Peyer's patch (tissue), 4 donors: ENCODE measurements around the gene KIF23. TPM values are rescaled to one million over a fixed set of nuclear protein-coding genes. Genes with fewer than 3 reads are reported as not detected.
"Not testable (repeated sequence)": the region's sequence is repeated elsewhere in the genome, so short reads cannot be mapped to it uniquely, and the experiment has no call there.

ENCODE experiments used
- DNase-seq, 3 donors: peaks; one replicate each; pipeline ENCODE4 v3.0.0-alpha.2; 2017 to 2019
- H3K27ac ChIP-seq, 4 donors: fragments of 200-600 bp; sonication (generic); one replicate each; pipeline ENCODE4 v1.5.1; 2016 to 2019
- H3K27me3 ChIP-seq, 2 donors: fragments of 200-600 bp; sonication (generic); one replicate each; pipeline ENCODE4 v1.5.1; 2019
- H3K36me3 ChIP-seq, 3 donors: fragments of 200-600 bp; sonication (generic); one replicate each; pipeline ENCODE4 v1.5.1; 2016 to 2019
- H3K4me1 ChIP-seq, 4 donors: fragments of 200-600 bp; sonication (generic); one replicate each; pipeline ENCODE4 v1.5.1; 2016 to 2019
- H3K4me3 ChIP-seq, 4 donors: fragments of 200-600 bp; sonication (generic); 1 replicate in 3 of 4; 2 replicates in 1 of 4; pipeline ENCODE4 v1.5.1; 2016 to 2019; ENCODE audit warnings: mild to moderate bottlenecking in 1 of 4
- H3K9me3 ChIP-seq, 4 donors: fragments of 200-600 bp; sonication (generic); one replicate each; pipeline ENCODE4 v1.5.1; 2016 to 2019; ENCODE audit warnings: mild to moderate bottlenecking in 1 of 4
- POLR2A ChIP-seq, 2 donors: fragments of 450-650 bp; IDR thresholded peaks; one replicate each; pipeline ENCODE4 v1.5.1; 2017; ENCODE audit warnings: antibody characterized with exemption in 2 of 2, mild to moderate bottlenecking in 2 of 2, moderate library complexity in 2 of 2
- total RNA-seq, 4 donors: library from RNA; depleted of rRNA; stranded (reverse); fragments of >200 nt; gene quantifications; one replicate each; pipeline ENCODE4 v1.1.0, GENCODE V29; 2016
- TF ChIP-seq, protein P1 (sequence below), 6 experiments: fragments of 450-650 bp in 4 of 6; fragments of 200-600 bp in 2 of 6; sonication (generic) in 1 of 6; IDR thresholded peaks; one replicate each; pipeline ENCODE4 v1.5.1; 2017 to 2019; ENCODE audit warnings: antibody characterized with exemption in 6 of 6, mild to moderate bottlenecking in 3 of 6, moderate library complexity in 1 of 6

KIF23 gene
- total RNA-seq, 4 donors from 2014 or later: 2.2 to 33.8 (median 6.0) TPM

DNA sequence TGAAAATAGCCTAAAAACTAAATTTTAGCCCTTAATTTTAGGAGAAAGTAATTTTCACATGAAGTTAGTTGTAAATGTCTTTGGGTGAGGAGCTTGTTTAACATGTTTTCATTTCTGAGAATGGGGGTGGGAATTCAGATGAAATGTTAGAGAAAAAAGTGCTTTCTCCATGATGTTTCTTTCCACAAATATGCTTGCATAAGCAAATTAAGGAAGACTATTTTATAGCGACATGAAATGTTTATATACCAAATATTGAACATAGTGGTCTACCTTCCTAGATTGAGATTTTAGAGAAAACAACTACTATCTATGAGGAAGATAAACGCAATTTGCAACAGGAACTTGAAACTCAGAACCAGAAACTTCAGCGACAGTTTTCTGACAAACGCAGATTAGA is 25.5 kb downstream of the KIF23 start:
- Histone ChIP-seq H3K9me3 (no peaks in the 10 kb centered on the region), H3K36me3 (no peaks in the 10 kb centered on the region), H3K27me3 (no peaks in the 10 kb centered on the region), H3K4me1 (no peaks in the 10 kb centered on the region), H3K4me3 (no peak overlapping the region), H3K27ac (no peak overlapping the region)
- DNase-seq: no peak
- TF ChIP-seq, protein P1, sequence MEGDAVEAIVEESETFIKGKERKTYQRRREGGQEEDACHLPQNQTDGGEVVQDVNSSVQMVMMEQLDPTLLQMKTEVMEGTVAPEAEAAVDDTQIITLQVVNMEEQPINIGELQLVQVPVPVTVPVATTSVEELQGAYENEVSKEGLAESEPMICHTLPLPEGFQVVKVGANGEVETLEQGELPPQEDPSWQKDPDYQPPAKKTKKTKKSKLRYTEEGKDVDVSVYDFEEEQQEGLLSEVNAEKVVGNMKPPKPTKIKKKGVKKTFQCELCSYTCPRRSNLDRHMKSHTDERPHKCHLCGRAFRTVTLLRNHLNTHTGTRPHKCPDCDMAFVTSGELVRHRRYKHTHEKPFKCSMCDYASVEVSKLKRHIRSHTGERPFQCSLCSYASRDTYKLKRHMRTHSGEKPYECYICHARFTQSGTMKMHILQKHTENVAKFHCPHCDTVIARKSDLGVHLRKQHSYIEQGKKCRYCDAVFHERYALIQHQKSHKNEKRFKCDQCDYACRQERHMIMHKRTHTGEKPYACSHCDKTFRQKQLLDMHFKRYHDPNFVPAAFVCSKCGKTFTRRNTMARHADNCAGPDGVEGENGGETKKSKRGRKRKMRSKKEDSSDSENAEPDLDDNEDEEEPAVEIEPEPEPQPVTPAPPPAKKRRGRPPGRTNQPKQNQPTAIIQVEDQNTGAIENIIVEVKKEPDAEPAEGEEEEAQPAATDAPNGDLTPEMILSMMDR (IDR thresholded peaks at IDR 0.05): no peak
- no peak for TF ChIP-seq POLR2A (IDR thresholded peaks at IDR 0.05)

- H3K27me3 ChIP-seq: no peaks in the 10 kb centered on the region
- no peak overlapping the region for H3K4me3 ChIP-seq
- no peak overlapping the region for H3K27ac ChIP-seq
- no peaks in the 10 kb centered on the region for H3K36me3 ChIP-seq
- no peak for DNase-seq
- no peaks in the 10 kb centered on the region for H3K9me3 ChIP-seq
- no peaks in the 10 kb centered on the region for H3K4me1 ChIP-seq
- TF ChIP-seq POLR2A (IDR thresholded peaks at IDR 0.05): no peak
- TF ChIP-seq, protein P1 (IDR thresholded peaks at IDR 0.05): no peak
Measured at GRCh38 chr15:69443032-69443611, 29.0 kb downstream of the KIF23 start.

- Histone ChIP-seq H3K4me3 (no peak overlapping the region), H3K4me1 (no peaks in the 10 kb centered on the region), H3K27ac (no peak overlapping the region), H3K27me3 (no peaks in the 10 kb centered on the region), H3K36me3 (no peaks in the 10 kb centered on the region), H3K9me3 (no peaks in the 10 kb centered on the region)
- TF ChIP-seq, protein P1 (IDR thresholded peaks at IDR 0.05): no peak
- no peak for TF ChIP-seq POLR2A (IDR thresholded peaks at IDR 0.05)
- no peak for DNase-seq
Measured at GRCh38 chr15:69444686-69445085, 30.5 kb downstream of the KIF23 start.

GRCh38 chr15:69446953-69447352 is 32.8 kb downstream of the KIF23 start:
- Histone ChIP-seq H3K36me3 (no peaks in the 10 kb centered on the region), H3K27ac (no peak overlapping the region), H3K27me3 (no peaks in the 10 kb centered on the region), H3K4me1 (no peaks in the 10 kb centered on the region), H3K9me3 (no peaks in the 10 kb centered on the region), H3K4me3 (no peak overlapping the region)
- TF ChIP-seq POLR2A (IDR thresholded peaks at IDR 0.05): no peak
- TF ChIP-seq, protein P1 (IDR thresholded peaks at IDR 0.05): no peak
- DNase-seq: no peak

DNA sequence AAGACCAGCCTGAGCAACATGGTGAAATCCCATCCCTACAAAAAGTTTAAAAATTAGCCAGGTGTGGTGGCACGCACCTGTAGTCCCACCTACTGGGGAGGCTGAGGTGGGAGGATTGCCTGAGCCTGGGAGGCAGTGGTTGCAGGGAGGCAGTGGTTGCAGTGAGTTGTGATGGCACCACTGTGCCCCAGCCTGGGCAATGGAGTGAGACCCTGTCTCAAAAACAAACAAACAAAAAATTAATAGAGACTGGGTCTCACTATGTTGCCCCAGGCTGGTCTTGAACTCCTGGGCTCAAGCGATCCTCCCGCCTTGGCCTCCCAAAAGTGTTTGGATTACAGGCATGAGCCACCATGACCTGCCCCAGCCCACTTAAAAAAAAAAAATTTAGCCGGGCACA is 36.1 kb downstream of the KIF23 start:
- not testable (repeated sequence) for H3K36me3 ChIP-seq, H3K4me3 ChIP-seq, DNase-seq, H3K27me3 ChIP-seq, H3K9me3 ChIP-seq, H3K27ac ChIP-seq
- peaks cover 0 to 13% (median 6%) of the 10 kb centered on the region in 4 donors for H3K4me1 ChIP-seq

DNA sequence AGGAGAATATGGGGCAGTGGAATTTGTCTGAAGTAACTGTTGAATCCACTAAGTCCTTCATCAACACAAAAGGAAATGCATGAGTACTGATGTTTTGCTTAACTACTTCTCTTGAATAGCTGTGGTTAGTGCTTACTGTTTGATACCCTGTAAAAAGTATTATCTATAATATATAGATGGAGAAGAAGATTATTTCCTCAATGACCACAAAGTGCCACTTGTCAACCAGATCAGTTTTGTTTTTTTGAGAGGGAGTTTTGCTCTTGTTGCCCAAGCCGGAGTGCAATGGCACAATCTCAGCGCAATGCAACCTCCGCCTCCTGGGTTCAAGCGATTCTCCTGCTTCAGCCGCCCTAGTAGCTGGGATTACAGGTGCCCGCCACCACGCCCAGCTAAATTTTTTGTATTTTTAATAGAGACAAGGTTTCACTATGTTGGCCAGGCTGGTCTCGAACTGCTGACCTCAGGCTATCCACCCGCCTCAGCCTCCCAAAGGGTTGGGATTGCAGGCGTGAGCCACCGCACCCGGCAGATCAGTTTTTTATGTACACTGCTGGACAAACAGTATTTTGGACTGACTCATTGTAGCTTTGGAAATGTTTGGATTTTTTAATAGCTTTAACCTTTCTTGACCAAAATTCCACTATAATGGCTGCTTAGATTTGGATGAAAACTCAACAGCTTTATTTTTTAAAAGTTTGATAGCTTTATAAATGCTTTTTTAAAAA is 37.0 kb downstream of the KIF23 start:
- Histone ChIP-seq H3K4me1 (peaks cover 0 to 18% (median 6%) of the 10 kb centered on the region in 4 donors), H3K9me3 (no peaks in the 10 kb centered on the region), H3K27me3 (no peaks in the 10 kb centered on the region), H3K27ac (peak overlapping the region in 2 of 4 donors; percentile 84 to 90), H3K36me3 (peaks cover 0 to 15% (median 0%) of the 10 kb centered on the region in 3 donors), H3K4me3 (no peak overlapping the region)
- no peak for TF ChIP-seq POLR2A (IDR thresholded peaks at IDR 0.05)
- TF ChIP-seq, protein P1 (IDR thresholded peaks at IDR 0.05): no peak
- no peak for DNase-seq
